Measurements from ENCODE around the gene SF3B2. TPM values are rescaled to one million over a fixed set of nuclear protein-coding genes. Genes with fewer than 3 reads are reported as not detected.

The SF3B2 gene
- total RNA-seq, 2 experiments from 2014 or later = 255 to 278 TPM

DNA sequence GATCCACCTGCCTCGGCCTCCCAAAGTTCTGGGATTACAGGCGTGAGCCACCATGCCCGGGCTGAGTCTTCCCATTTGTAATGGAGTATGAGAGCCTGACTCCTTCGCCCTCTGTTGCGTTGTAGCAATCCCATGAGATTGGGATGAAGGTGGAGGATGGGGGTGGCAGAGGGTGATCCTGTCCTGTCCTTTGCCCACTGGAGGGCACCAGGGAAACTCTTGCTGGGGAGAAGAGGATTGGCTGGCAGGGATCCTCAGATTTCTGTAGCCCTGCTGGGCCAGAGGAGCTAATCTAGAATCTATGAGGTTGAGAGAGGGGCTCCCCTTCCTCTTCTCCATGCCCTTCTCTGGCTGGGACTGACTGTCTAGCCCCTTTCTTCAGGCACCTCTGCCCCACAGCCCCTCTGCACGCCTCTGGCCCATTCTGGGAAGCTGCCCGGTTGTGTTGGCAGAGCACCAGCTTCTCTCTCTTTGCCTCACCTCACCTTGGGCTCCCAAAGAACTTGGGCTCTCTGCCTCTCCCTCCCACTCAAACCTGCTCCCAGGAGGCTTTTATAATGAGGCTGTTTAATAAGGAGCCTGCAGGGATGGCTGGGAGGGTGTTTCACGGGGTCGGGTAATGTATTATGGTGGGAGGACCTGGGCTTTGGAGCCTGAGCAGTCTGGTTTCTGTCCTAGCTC is 16.4 kb upstream of the SF3B2 start:
- Mint-ChIP-seq H3K4me3 (no peak overlapping the region), H3K27ac (no peak overlapping the region), H3K4me1 (ENCODE audit: low read depth) (no peaks in the 10 kb centered on the region), H3K27me3 (peaks cover 5% of the 10 kb centered on the region), H3K9me3 (no peaks in the 10 kb centered on the region), H3K36me3 (ENCODE audit: low read depth) (no peaks in the 10 kb centered on the region)
- intact Hi-C loops (cut with micrococcal nuclease) = no loop called here
- CTCF ChIA-PET = interaction anchor here (0.7 to 3.1 kb wide), 3 partner anchors 10 to 24 kb away, joined by 3 to 19 read pairs (median 17); partner anchors contain the start of gene CST6
- DNase-seq (no peak), ATAC-seq (no peak)
- POLR2A ChIA-PET = interaction anchor here (1.1 kb wide), 1 partner anchor 32 kb away, joined by 3 read pairs; no protein-coding TSS in a partner anchor
- TF ChIP-seq, protein P1, sequence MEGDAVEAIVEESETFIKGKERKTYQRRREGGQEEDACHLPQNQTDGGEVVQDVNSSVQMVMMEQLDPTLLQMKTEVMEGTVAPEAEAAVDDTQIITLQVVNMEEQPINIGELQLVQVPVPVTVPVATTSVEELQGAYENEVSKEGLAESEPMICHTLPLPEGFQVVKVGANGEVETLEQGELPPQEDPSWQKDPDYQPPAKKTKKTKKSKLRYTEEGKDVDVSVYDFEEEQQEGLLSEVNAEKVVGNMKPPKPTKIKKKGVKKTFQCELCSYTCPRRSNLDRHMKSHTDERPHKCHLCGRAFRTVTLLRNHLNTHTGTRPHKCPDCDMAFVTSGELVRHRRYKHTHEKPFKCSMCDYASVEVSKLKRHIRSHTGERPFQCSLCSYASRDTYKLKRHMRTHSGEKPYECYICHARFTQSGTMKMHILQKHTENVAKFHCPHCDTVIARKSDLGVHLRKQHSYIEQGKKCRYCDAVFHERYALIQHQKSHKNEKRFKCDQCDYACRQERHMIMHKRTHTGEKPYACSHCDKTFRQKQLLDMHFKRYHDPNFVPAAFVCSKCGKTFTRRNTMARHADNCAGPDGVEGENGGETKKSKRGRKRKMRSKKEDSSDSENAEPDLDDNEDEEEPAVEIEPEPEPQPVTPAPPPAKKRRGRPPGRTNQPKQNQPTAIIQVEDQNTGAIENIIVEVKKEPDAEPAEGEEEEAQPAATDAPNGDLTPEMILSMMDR (IDR thresholded peaks at IDR 0.05) = no peak

- TF ChIP-seq, protein P1 (IDR thresholded peaks at IDR 0.05) = no peak
- no peak for DNase-seq
- Mint-ChIP-seq H3K27me3 (peaks cover 5% of the 10 kb centered on the region), H3K4me1 (ENCODE audit: low read depth) (no peaks in the 10 kb centered on the region), H3K9me3 (no peaks in the 10 kb centered on the region), H3K4me3 (no peak overlapping the region), H3K27ac (no peak overlapping the region), H3K36me3 (ENCODE audit: low read depth) (no peaks in the 10 kb centered on the region)
- ATAC-seq = no peak
- POLR2A ChIA-PET = interaction anchor here (1.1 kb wide), 1 partner anchor 32 kb away, joined by 3 read pairs; no protein-coding TSS in a partner anchor
- CTCF ChIA-PET = interaction anchor here (0.7 to 3.1 kb wide), 3 partner anchors 9 to 25 kb away, joined by 3 to 19 read pairs (median 17); partner anchors contain the start of gene CST6
- intact Hi-C loops (cut with micrococcal nuclease) = no loop called here
These were observed 15.8 kb upstream of the SF3B2 start for GRCh38 chr11:66036334-66036710.

DNA sequence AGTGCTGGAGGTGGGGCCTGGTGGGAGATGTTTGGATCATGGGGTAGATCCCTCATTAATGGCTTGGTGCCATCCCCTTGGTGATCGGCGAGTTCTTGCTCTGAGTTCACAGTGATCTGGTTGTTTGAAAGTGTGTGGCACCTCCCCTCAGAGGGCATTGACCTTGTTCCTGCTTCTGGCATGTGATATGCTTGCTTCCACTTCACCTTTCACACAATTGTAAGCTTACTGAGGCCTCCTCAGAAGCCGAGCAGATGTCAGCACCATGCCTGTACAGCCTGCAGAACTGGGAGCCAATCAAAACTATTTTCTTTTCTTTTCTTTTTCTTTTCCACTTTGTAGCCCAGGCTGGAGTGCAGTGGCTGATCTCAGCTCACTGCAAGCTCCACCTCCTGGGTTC is 14.8 kb upstream of the SF3B2 start:
- H3K9me3 Mint-ChIP-seq = no peaks in the 10 kb centered on the region
- TF ChIP-seq, protein P1 (IDR thresholded peaks at IDR 0.05) = no peak
- H3K27me3 Mint-ChIP-seq = peaks cover 5% of the 10 kb centered on the region
- DNase-seq (no peak), ATAC-seq (no peak)
- no peaks in the 10 kb centered on the region for H3K36me3 Mint-ChIP-seq (ENCODE audit: low read depth)
- no peaks in the 10 kb centered on the region for H3K4me1 Mint-ChIP-seq (ENCODE audit: low read depth)
- CTCF ChIA-PET = interaction anchor here (1.6 to 3.1 kb wide), 2 partner anchors 15 to 49 kb away, joined by 3 to 19 read pairs; no protein-coding TSS in a partner anchor
- no peak overlapping the region for H3K27ac Mint-ChIP-seq
- no peak overlapping the region for H3K4me3 Mint-ChIP-seq
- intact Hi-C loops (cut with micrococcal nuclease) = no loop called here
- POLR2A ChIA-PET = no interaction called here

- no peak overlapping the region for H3K27ac Mint-ChIP-seq
- TF ChIP-seq, protein P1 (IDR thresholded peaks at IDR 0.05) = no peak
- no peak overlapping the region for H3K4me3 Mint-ChIP-seq
- peaks cover 2% of the 10 kb centered on the region for H3K27me3 Mint-ChIP-seq
- no peak for ATAC-seq
- intact Hi-C loops (cut with micrococcal nuclease) = no loop called here
- peaks cover 4% of the 10 kb centered on the region for H3K4me1 Mint-ChIP-seq (ENCODE audit: low read depth)
- ChIA-PET CTCF (interaction anchor here (0.5 to 2.2 kb wide), 2 partner anchors 17 to 210 kb away, joined by 3 to 7 read pairs; no protein-coding TSS in a partner anchor), POLR2A (no interaction called here)
- H3K9me3 Mint-ChIP-seq = no peaks in the 10 kb centered on the region
- no peak for DNase-seq
- H3K36me3 Mint-ChIP-seq (ENCODE audit: low read depth) = no peaks in the 10 kb centered on the region
These were observed 12.4 kb upstream of the SF3B2 start for GRCh38 chr11:66039765-66040164.

All from activated CD8-positive, alpha-beta T cell treated with anti-CD3 and anti-CD28 coated beads for 36 hours (primary cell).